Astrocyte (in vitro differentiated cells and primary cell): ENCODE measurements around the gene INTS13. TPM values are rescaled to one million over a fixed set of nuclear protein-coding genes. Genes with fewer than 3 reads are reported as not detected.
"Not testable (repeated sequence)": the region's sequence is repeated elsewhere in the genome, so short reads cannot be mapped to it uniquely, and the experiment has no call there.

Experiments used
- DNase-seq: peaks from one replicate; pipeline ENCODE4 v3.0.0-alpha.2; 2010; ENCODE audit warnings: low read depth
- FAIRE-seq: peaks from 2 replicates; lab custom pipeline; 2011; peaks lifted over from hg19 to GRCh38; lab: Jason Lieb, UNC
- H2AFZ ChIP-seq: 2 replicates; pipeline ENCODE4 v1.6.0; 2012; ENCODE audit warnings: low read depth, low read length, inconsistent platforms
- H3K27ac ChIP-seq: 2 replicates; pipeline ENCODE4 v1.5.1; 2011; ENCODE audit warnings: low read depth, low read length, inconsistent platforms
- H3K27me3 ChIP-seq: 2 replicates; pipeline ENCODE4 v1.6.0; 2011; ENCODE audit warnings: low read length, inconsistent platforms; ENCODE audit not compliant: insufficient read depth
- H3K36me3 ChIP-seq: 2 replicates; pipeline ENCODE4 v1.5.1; 2011; ENCODE audit warnings: low read length, inconsistent platforms; ENCODE audit not compliant: insufficient read depth
- H3K4me1 ChIP-seq: 2 replicates; pipeline ENCODE4 v1.5.1; 2011; ENCODE audit warnings: low read length, inconsistent platforms; ENCODE audit not compliant: insufficient read depth
- H3K4me2 ChIP-seq: 2 replicates; pipeline ENCODE4 v1.6.0; 2012; ENCODE audit warnings: low read length, inconsistent platforms
- H3K4me3 ChIP-seq: 2 replicates; pipeline ENCODE4 v1.5.1; 2011; ENCODE audit warnings: low read depth, mild to moderate bottlenecking, low read length, inconsistent platforms; ENCODE audit not compliant: insufficient read depth
- H3K79me2 ChIP-seq: 2 replicates; pipeline ENCODE4 v1.6.0; 2012; ENCODE audit warnings: mild to moderate bottlenecking, low read length, inconsistent platforms; ENCODE audit not compliant: insufficient read depth
- H3K9ac ChIP-seq: 2 replicates; pipeline ENCODE4 v1.6.0; 2012; ENCODE audit warnings: mild to moderate bottlenecking, low read length, inconsistent platforms
- H3K9me3 ChIP-seq: 2 replicates; pipeline ENCODE4 v1.5.1; 2012; ENCODE audit warnings: low read depth, mild to moderate bottlenecking, low read length, inconsistent platforms; ENCODE audit not compliant: insufficient read depth
- H4K20me1 ChIP-seq: 2 replicates; pipeline ENCODE4 v1.6.0; 2012; ENCODE audit warnings: low read length, inconsistent platforms; ENCODE audit not compliant: insufficient read depth
- H3K27ac Mint-ChIP-seq: one replicate; pipeline ENCODE4 v1.8.0; 2021; ENCODE audit warnings: mild to moderate bottlenecking, mixed read lengths; ENCODE audit not compliant: unreplicated experiment
- H3K27me3 Mint-ChIP-seq: one replicate; pipeline ENCODE4 v1.8.0; 2021; ENCODE audit warnings: low read depth, mixed read lengths; ENCODE audit not compliant: unreplicated experiment
- H3K36me3 Mint-ChIP-seq: one replicate; pipeline ENCODE4 v1.8.0; 2021; ENCODE audit warnings: low read depth, mixed read lengths; ENCODE audit not compliant: unreplicated experiment
- H3K4me1 Mint-ChIP-seq: one replicate; pipeline ENCODE4 v1.8.0; 2021; ENCODE audit warnings: low read depth, mixed read lengths; ENCODE audit not compliant: unreplicated experiment
- H3K4me3 Mint-ChIP-seq: one replicate; pipeline ENCODE4 v1.8.0; 2021; ENCODE audit warnings: mild to moderate bottlenecking, moderate library complexity, mixed read lengths; ENCODE audit not compliant: unreplicated experiment
- H3K9me3 Mint-ChIP-seq: one replicate; pipeline ENCODE4 v1.8.0; 2021; ENCODE audit warnings: mild to moderate bottlenecking, mixed read lengths; ENCODE audit not compliant: unreplicated experiment
- CTCF ChIP-seq: IDR thresholded peaks from 2 replicates; pipeline ENCODE4 v1.5.1; 2011; ENCODE audit warnings: low read depth, mild to moderate bottlenecking, inconsistent platforms, low read length, moderate library complexity; ENCODE audit not compliant: insufficient read depth
- EZH2 ChIP-seq: IDR thresholded peaks from 2 replicates; pipeline ENCODE4 v1.6.1; 2012; ENCODE audit warnings: mild to moderate bottlenecking, low read length, inconsistent platforms; ENCODE audit not compliant: insufficient read depth
- total RNA-seq: library from RNA; stranded (reverse); gene quantifications from 2 replicates; pipeline ENCODE4 v1.2.1, GENCODE V29; 2021

INTS13 gene
- total RNA-seq, 1 donor from 2014 or later: 33.7 TPM

DNA sequence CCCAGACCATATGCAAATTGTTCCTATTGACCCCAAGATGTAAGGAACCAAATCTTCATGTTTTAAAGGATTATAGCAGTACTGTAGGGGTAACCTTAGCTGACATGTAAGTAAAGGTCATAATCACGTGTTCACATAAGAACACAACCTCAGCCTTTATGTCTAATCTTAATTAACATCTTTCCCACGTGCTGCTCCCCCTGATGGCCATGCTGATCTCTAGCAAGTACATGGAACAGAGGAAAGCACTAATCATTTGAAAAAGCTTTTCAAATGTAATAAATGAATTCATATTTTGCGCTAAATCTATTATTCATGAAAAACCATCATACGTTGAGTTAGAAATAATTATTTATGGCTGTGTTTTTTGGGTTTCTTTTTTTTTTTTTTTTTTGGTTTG, 74.3 kb downstream of the INTS13 start:
- TF ChIP-seq CTCF (peak; percentile 15), EZH2 (no peak)
- no peaks in the 10 kb centered on the region for H3K9me3 ChIP-seq
- no peak for FAIRE-seq

DNA sequence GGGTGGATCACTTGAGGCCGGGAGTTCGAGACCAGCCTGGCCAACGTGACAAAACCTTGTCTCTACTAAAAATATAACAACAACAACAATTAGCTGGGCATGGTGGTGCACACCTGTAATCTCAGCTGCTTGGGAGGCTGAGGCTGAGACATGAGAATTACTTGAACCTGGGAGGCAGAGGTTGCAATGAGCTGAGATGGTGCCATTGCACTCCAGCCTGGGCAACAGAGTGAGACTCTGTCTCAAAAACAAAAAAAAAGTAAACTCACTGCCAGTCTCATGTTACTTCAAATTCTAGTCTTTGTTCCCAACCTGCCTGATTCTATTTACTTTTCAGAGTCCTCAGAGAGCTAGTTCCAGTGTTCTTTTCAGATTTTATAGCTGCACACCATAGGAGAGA, 75.0 kb downstream of the INTS13 start:
- DNase-seq, H3K4me2 ChIP-seq, H3K9me3 ChIP-seq, H3K9ac ChIP-seq, H3K79me2 ChIP-seq, H3K9me3 Mint-ChIP-seq, H3K4me3 ChIP-seq, H3K27me3 ChIP-seq, H3K27me3 Mint-ChIP-seq, H2AFZ ChIP-seq, H3K36me3 ChIP-seq, H3K27ac Mint-ChIP-seq, H4K20me1 ChIP-seq, H3K4me1 Mint-ChIP-seq, H3K36me3 Mint-ChIP-seq, H3K4me3 Mint-ChIP-seq, H3K27ac ChIP-seq, FAIRE-seq, H3K4me1 ChIP-seq: not testable (repeated sequence)

More for the DNA sequence above, 74.3 kb downstream of the INTS13 start:
- DNase-seq: no peak
- no peak overlapping the region for H2AFZ ChIP-seq
- no peaks in the 10 kb centered on the region for H3K36me3 ChIP-seq
- no peaks in the 10 kb centered on the region for H3K27me3 ChIP-seq
- no peak overlapping the region for H3K4me3 Mint-ChIP-seq
- H3K27ac Mint-ChIP-seq: no peak overlapping the region
- H3K27ac ChIP-seq: no peak overlapping the region
- no peaks in the 10 kb centered on the region for H3K79me2 ChIP-seq
- no peaks in the 10 kb centered on the region for H3K9me3 Mint-ChIP-seq
- H3K4me1 ChIP-seq: no peaks in the 10 kb centered on the region
- no peak overlapping the region for H3K4me3 ChIP-seq
- no peaks in the 10 kb centered on the region for H3K27me3 Mint-ChIP-seq
- no peak overlapping the region for H3K9ac ChIP-seq
- H3K36me3 Mint-ChIP-seq: no peaks in the 10 kb centered on the region
- H3K4me2 ChIP-seq: no peak overlapping the region
- no peaks in the 10 kb centered on the region for H4K20me1 ChIP-seq
- H3K4me1 Mint-ChIP-seq: no peaks in the 10 kb centered on the region

- no peak for FAIRE-seq
- H3K4me3 ChIP-seq: no peak overlapping the region
- H3K36me3 ChIP-seq: no peaks in the 10 kb centered on the region
- no peak overlapping the region for H3K4me2 ChIP-seq
- H3K79me2 ChIP-seq: no peaks in the 10 kb centered on the region
- H3K9me3 ChIP-seq: no peaks in the 10 kb centered on the region
- H3K4me1 Mint-ChIP-seq: no peaks in the 10 kb centered on the region
- H3K27me3 ChIP-seq: no peaks in the 10 kb centered on the region
- no peak overlapping the region for H3K9ac ChIP-seq
- no peak overlapping the region for H3K27ac Mint-ChIP-seq
- no peak overlapping the region for H3K27ac ChIP-seq
- no peak overlapping the region for H2AFZ ChIP-seq
- H3K36me3 Mint-ChIP-seq: no peaks in the 10 kb centered on the region
- no peaks in the 10 kb centered on the region for H3K9me3 Mint-ChIP-seq
- H3K27me3 Mint-ChIP-seq: no peaks in the 10 kb centered on the region
- DNase-seq: no peak
- TF ChIP-seq EZH2 (no peak), CTCF (no peak)
- H3K4me3 Mint-ChIP-seq: no peak overlapping the region
- no peaks in the 10 kb centered on the region for H4K20me1 ChIP-seq
- no peaks in the 10 kb centered on the region for H3K4me1 ChIP-seq
These were observed 76.1 kb downstream of the INTS13 start for GRCh38 chr12:26861690-26862089.
